ACHN (cell line): ENCODE results near the gene HIP1R.
A peak's percentile ranks its signal among the peaks of the same experiment; 100 is the strongest.

Source experiments
- DNase-seq: peaks from one replicate; pipeline ENCODE4 v3.0.0-alpha.2; 2015
- in situ Hi-C: cut with HindIII; loops from 2 replicates; pipeline ENCODE4 v1.10.0; 2017; ENCODE audit warnings: low sequenced_read_pairs, low pct_ligation_motif_present, low pct_unique_long_range_greater_than_20kb

The HIP1R gene

DNA sequence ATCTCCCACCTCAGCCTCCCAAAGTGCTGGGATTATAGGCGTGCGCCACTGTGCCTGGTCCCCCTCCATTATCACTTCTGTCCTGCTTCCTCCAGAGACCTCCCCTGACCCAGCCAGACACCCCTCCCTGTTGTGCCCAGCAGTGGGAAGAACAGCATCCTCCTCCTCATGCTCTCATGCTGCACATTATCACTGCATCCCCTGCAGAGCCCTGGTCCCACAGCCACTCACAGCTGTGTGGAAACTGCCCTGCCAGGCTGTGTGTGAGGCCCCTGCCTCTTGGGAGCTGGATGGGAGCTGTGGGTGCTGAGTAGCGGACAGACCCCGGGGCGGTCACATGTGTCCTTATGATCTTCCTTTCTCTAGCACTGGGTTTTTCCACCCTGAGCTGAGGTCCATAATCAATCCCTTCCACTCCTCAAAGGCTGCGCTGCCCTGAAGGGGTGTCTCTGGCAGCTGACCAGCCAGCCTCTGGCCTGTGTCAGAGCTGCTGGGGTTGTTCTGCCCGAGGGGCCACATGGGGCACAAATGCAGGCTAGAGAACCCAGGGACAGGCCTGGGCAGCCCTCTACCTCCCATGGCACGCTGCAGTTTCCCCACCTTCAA is 9.2 kb downstream of the HIP1R start:
- in situ Hi-C loops, result no loop called here
- no peak for DNase-seq

DNA sequence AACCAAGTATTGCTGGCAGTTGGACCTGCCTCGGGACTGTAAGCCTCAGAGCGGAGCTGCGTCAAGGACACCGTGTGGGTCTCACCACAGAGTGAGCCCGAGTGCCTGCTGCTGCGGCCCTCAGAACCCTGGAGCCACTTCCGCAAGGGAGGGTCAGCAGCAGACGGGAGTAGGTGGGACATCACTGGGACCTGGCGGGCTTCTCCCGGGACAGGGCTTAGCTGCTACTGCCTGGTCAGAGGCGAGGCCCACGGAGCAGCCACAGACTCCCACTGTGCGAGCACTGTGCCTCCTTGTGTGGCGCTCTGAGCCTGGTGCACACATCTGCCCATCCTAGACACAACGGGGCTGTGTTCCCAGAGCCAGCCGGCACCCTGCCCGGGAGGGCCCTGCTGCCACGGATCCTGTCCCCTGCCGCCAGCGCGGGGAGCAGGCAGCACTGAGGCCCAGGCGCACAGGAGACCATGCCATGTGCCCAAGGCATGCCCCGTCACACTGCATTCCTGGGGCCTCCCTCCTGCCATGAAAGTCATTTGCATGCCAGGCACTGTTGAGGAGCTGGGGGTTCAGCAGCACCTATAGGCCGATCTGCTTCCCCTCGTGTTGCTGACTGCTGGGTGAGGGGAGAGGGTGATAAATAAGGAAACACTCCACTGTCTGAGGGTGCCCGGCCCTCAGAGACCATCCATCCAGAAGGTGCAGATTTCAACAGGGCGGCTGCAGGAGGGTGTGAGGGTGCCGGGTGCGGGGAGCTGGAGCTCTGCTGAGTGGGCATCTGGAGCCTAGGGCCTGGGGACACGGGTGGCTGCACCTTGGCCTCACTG is 10.0 kb downstream of the HIP1R start:
- DNase-seq, result no peak
- in situ Hi-C loops, result no loop called here

DNA sequence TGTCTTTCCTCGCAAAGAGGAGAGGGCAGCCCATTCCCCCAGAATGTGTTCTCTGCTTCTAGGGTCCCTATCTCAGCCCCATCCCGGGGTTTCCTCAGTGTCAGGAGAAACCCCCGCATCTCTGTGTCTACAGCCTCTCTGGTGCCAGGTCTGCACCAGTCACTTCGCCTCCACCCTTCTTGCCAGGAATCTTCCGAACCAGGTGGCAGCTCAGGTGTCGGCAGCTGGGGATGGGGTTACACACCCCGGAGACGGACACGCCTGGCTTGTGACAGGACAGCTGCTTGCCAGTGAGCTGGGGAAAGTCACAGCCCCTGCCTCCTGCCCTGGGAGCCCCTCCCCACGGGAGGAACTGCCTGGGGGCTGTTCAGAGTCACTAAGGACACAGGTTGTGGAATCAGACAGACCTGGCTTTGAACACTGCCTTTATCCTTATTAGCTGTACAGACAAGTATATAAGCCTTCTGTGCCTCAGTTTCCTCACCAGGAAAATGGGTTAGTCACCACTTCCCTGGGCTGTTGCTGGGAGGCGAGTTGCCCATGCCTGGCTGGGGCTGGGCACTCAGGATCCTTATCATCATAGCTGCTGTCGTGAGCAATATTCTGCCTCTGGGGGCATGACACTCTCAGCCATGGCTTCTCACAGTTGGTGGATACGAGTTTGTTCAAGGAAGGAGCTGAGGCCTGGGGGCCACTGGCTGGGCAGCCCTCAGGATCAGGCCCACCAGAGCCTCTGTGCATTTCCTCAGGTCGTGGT is 10.8 kb downstream of the HIP1R start:
- in situ Hi-C loops, result no loop called here
- no peak for DNase-seq

DNA sequence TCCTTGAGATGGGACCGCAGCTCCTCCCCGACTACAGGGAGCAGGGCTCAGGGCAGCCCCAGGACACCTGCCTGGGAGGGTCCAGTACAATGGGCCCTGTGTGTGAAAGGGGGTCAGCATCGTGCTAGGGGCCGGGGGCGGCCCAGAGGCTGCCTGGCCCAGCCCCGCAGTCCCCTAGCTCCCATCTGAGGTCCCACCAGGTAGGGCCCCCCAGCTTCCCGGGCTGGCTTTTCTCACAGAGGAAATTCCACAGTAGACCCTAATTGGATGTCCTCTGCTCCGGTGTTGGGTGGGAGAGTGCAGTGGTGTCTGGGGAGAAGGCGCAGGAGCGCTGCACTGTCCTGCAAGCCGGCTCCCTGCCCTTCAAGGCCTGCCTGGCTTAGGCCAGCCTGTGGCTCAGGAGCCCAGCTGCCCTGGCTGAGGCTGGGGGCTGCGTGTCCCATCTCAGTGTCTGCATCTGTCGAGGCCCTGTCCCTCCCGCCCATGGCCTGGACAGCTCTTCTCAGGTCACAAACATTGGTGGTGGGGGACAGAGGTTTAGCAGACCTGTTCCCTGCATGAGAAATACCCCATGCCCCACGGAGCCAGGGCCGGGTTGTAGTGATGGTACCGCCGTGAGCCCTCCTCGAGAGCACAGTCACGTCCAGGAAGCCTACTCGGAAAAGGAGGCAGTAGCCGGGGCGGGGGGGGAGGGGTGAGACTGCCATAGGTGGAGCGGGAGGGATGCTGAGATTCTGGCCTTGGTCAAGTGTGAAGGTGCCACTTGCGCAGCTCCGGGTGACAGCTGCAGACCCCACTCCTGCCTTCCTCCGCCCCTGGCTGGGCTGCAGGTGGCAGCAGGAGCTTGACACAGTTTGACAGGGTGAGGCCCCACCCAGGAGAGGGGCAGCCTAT is 11.6 kb downstream of the HIP1R start:
- in situ Hi-C loops, result no loop called here
- no peak for DNase-seq

DNA sequence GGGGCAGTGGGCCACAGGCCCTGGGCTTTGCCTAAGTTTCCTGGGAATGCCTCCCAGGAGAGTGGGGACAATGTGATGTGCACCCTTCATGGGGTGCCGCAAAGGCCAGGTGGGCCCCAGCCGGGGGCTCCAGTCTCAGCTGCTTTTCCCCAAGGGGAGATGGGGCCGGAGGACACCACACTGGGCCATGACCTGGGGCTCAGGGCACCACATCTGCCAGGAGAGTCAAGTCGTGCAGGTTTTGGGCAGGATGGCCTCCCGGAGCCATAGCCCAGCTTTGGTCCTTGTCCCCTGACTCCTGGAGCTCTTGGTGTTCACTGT is 12.2 kb downstream of the HIP1R start:
- in situ Hi-C loops, result no loop called here
- DNase-seq, result no peak

DNA sequence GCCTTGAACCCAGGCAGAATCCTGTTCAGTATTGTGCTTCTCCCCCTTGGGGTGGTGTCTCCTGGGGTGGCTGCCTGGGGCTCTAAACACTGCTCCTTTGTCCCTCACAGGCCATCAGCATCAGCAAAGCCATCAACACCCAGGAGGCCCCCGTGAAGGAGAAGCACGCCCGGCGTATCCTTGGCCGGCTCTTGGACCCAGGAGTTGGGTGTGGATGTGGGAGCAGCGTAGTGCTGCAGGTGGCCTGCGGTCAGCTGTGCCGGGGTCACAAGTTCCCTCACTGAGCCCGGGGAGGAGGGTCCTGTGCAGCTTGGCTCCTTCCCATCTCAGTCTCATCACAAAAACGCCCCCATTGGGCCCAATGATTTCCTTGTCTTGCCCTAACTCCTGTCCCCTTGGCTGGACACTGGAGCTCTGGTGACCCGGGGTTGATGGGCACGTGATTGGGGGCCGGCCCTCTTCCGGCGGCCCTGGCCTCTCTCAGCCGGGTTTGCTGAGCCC is 12.7 kb downstream of the HIP1R start:
- in situ Hi-C loops, result no loop called here
- no peak for DNase-seq

DNA sequence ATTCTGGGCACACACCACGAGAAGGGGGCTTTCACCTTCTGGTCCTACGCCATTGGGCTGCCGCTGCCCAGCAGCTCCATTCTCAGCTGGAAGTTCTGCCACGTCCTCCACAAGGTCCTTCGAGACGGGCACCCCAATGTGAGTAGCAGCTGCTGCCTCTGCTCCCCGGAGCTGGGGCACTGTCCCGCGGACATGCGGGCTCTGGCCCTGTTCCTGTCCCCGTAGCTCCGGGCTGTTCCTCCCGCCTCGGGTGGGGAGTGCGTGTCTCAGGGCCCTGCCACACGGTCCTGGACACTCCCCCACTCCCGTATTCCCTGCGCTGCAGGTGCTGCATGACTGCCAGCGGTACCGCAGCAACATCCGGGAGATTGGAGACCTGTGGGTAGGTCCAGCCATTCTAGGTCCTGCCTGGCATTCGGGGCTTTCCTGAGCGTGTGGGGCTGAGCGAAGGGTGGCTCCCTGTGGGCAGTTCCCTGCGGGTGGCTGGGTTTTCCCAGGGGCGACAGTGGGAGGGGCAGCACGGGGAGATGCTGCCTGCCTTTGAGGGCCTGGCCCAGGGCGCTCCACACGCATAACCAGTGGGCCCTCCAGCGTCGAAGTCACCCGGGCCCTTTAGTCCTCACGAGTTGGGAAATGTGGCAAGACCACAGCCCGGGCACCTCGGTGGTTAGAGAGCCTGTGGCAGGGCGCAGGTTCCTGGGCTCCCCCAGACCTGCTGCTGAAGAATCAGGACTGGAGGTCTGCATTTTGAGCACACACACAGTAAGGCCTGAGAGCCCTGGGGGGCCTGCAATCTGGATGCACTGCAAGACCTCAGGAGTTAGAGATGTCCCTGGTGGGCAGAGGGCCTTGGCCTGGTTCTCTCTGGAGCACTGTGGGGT is 13.5 kb downstream of the HIP1R start:
- in situ Hi-C loops, result no loop called here
- DNase-seq, result no peak

DNA sequence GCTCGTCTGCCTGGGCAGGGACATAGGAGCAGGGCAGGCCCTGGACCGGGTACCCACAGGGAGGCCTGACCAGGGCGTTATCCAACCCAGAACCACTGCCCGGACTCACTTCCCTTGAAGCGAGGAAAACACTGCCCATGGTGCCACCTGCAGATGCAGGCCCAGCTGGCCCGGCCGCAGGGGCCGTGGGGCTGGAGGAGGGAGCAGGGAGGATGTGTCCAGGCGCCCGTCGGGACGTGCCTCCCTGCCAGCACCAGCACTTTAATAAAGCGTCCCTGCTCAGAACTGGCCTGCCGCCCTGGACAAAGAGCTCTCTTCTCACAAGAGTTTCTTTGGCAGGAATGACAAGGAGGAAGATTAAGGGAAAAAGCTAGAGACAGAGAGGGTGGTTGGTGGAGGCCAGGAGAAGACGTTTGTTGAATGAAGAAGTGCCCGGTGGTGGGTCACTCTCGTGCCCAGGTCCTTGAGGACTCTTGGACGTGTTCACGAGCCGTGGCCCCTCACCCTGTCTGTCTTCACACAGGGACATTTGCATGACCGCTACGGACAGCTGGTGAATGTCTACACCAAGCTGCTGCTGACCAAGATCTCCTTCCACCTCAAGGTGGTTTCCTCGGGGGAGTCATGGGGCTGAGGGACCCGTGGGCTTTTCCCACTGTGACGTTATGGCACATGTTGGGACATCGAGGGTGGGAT is 14.2 kb downstream of the HIP1R start:
- no peak for DNase-seq
- in situ Hi-C loops, result no loop called here

DNA sequence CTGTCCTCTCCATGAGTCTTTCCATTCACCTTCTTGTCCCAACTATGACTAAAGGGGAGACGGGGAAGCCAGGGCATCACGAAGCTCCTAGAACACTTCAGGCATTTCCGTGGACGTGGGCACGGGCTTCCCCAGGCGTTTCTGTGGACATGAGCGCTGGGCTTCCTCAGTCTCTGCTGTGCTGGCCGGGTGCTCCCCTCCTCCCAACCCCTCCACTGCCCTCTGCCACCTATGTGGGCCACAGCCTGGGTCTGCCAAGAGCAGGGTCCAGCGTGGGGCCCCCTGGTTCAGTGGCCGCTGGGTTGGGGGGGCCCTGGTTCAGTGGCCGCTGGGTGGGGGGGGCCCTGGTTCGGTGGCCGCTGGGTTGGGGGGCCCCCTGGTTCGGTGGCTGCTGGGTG is 14.8 kb downstream of the HIP1R start:
- in situ Hi-C loops, result no loop called here
- no peak for DNase-seq

DNA sequence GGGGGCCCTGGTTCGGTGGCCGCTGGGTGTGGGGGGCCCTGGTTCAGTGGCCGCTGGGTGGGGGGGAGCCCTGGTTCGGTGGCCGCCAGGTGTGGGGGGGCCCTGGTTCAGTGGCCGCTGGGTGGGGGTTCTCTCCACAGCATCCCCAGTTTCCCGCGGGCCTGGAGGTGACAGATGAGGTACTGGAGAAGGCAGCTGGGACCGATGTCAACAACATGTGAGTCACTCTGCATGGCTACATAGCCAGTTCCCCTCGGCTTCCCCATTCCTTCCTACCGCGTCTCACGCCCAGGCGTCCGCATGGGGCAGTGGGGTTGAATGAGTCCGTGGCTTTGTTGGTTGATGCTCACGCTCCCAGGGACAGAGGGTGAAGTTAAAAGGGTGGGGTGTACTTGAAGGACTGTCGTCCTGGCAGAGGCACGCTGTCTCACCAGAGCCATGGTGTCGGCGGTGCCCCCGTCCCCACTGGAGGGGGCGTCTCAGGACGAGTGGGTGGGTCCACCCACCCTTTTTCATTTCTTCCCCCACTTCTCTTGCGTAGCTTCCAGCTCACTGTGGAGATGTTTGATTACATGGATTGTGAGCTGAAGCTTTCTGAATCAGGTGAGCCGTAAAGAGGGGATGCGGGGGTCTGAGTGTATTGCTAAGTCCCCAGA is 15.6 kb downstream of the HIP1R start:
- in situ Hi-C loops, result no loop called here
- peak; percentile 31 for DNase-seq

DNA sequence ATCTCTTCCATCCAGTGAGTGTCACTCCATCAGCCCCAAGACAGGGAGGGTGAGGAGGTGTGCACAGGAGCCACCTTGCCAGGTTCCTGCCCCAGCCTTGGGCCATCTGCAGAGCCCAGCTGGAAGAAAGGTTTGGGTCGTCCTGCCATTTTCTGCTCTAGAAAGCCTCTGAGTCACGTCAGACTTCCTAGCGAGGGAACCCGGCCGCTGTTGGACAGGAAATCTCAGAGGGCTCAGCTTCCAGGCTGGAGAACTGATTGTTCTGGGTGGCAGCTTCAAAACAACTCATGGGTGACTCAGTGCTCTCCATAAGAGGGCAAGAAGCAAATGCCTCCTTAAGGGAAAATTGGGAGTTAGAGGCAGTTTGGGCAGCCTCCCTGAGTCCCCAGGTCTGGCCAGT is 16.6 kb downstream of the HIP1R start:
- in situ Hi-C loops, result no loop called here
- peak; percentile 84 for DNase-seq

DNA sequence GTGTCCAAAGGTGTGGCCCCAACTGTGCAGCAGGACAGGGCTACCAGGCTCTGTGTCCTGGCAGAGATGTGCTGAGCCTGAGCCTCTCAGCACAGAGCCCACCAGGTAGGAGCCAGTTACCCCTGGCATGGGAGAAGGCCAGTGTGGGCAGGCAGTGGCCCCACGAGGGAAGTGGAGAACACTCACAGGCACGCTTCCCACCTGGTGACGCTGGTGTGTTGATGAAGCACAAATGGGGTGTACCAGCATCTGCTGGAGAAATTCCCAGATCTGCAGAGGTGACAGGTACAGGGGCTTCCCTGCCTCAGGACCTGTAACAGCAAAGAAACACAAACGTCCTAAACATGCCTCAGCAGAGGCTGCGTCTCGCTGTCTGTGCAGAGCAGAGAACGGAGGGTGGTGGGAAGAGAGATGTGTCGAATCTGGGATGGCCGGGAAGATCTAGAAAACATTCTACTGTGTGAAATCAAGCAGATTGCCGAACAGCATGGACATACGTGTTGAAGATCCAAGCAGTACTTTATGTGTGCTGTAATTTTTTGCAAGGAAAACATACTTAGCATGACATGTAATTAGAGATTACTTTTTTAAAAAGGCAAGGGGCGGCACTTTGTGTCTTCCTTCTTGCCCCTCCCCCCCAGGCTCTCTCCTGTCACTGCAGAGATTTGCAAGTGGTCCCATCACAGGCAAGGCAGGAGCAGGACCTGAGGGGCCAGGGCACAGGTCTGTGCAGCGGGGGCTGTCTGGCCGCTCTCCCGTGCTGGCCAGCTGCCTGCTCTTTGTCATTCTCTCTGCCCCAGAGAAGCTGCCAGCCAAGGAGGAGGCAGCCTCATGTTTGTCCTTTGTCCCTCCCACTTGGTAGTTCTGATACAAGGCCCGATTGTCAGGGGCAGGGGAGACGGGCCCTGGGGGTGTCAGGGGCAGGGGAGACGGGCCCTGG is 17.3 kb downstream of the HIP1R start:
- in situ Hi-C loops, result no loop called here
- no peak for DNase-seq

DNA sequence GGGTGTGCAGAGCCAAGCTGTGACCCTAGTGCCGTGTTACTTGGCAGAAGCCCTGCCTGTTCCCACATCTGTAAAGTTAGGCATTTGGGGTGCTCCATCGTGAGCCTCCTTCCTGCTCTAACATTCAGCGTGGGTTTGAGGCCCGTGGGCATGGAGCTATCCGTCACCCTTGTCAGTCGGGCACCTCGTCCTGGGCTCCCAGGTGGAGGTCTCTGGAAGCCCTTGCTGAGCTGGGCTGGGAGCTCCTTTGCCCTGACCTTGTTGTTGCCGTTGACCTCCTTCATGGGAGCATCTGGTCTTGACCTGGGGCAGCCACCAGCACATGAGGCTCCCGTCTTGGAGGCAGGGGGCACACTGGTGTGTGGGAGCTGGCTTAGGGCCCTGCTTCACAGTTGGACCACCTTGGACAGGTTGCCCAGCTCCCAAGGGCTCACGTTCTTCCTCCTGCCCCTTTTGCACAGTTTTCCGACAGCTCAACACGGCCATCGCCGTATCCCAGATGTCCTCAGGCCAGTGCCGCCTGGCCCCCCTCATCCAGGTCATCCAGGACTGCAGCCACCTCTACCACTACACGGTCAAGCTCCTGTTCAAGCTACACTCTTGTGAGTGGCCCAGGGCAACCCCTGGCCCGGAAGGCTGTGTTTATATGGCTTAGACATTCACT is 18.5 kb downstream of the HIP1R start:
- no peak for DNase-seq
- in situ Hi-C loops, result no loop called here

DNA sequence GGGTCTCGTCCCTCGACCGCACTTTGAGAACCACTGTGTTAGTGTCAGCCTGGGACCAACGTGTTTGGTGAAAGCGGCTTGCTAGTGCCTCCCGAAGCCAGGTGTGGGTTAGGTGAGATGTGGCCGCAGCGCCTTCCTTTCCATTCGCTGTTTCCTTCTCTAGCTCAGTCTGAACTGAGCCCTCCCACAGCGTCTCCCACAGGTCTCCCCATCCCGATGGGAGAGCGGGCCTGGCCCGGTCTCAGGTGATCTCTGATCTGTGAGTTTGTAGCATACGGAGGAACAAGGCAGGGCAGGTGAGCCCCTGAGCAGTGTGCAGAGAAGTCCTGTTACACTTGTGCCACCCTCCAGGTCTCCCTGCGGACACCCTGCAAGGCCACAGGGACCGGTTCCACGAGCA is 19.3 kb downstream of the HIP1R start:
- in situ Hi-C loops, result no loop called here
- no peak for DNase-seq

DNA sequence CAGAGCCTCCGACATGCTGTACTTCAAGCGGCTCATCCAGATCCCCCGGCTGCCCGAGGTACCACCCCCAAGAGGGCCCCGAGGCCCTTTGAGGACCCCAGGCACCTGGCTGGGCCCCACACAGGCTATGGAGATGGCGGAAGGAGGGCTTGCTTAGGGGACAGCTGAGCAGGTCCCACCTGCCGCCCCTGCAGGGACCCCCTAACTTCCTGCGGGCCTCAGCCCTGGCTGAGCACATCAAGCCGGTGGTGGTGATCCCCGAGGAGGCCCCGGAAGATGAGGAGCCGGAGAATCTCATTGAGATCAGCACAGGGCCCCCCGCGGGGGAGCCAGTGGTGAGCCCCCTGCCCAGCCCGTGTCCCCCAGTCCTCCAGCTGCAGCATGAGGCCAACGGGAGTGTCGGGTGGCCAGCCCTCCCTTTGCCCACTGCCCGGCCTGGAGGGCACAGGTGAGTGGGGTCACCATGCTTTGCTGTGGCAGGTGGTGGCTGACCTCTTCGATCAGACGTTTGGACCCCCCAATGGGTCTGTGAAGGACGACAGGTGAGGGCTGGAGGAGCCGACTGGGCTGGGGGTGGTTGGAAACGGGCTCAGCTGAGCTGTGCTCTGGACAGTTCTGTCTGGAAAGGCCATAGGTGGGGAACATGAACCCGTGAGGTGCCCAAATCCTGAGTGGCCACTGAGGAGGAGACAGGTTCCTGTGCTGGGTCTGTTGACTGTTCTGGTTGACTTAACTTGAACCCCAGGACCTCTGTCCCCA is 20.0 kb downstream of the HIP1R start:
- no peak for DNase-seq
- in situ Hi-C loops, result no loop called here
